ENCODE results near the gene ZNF18.

- TF ChIP-seq EZH2phosphoT487 (IDR thresholded peaks at IDR 0.05; ENCODE audit: borderline replicate concordance, low read length) (no peak), CTCF (IDR thresholded peaks at IDR 0.05; ENCODE audit: low read depth, low read length, poor library complexity, severe bottlenecking) (no peak)
Observed at GRCh38 chr17:11932337-11932898, 64.9 kb downstream of the ZNF18 start.
